Neural progenitor cell (in vitro differentiated cells): Measurements from ENCODE around the gene GLIS1.

ENCODE experiments used
- CTCF ChIP-seq: fragments of 200-600 bp; sonication (generic); IDR thresholded peaks from 2 replicates; pipeline ENCODE4 v1.5.1; 2017; ENCODE audit warnings: antibody characterized with exemption, mild to moderate bottlenecking
- EZH2 ChIP-seq: fragments of 200-600 bp; sonication (generic); IDR thresholded peaks from 2 replicates; pipeline ENCODE4 v1.6.1; 2017; ENCODE audit warnings: antibody characterized with exemption, mild to moderate bottlenecking, moderate library complexity
- EZH2phosphoT487 ChIP-seq: fragments of 200-600 bp; sonication (generic); IDR thresholded peaks from 2 replicates; pipeline ENCODE4 v1.6.1; 2017; ENCODE audit warnings: antibody characterized with exemption

GRCh38 chr1:53470584-53470983 is 268.4 kb downstream of the GLIS1 start:
- TF ChIP-seq CTCF = no peak
- no peak for TF ChIP-seq EZH2
- TF ChIP-seq EZH2phosphoT487 = no peak
